Activated CD8-positive, alpha-beta memory T cell treated with anti-CD3 and anti-CD28 coated beads, Interleukin-2, amount 50 U/mL, for 4 hours (primary cell): ENCODE data around the gene CAMKMT.

Experiments
- DNase-seq: peaks from one replicate; pipeline ENCODE4 v3.0.0-alpha.2; 2020

The CAMKMT gene

DNA sequence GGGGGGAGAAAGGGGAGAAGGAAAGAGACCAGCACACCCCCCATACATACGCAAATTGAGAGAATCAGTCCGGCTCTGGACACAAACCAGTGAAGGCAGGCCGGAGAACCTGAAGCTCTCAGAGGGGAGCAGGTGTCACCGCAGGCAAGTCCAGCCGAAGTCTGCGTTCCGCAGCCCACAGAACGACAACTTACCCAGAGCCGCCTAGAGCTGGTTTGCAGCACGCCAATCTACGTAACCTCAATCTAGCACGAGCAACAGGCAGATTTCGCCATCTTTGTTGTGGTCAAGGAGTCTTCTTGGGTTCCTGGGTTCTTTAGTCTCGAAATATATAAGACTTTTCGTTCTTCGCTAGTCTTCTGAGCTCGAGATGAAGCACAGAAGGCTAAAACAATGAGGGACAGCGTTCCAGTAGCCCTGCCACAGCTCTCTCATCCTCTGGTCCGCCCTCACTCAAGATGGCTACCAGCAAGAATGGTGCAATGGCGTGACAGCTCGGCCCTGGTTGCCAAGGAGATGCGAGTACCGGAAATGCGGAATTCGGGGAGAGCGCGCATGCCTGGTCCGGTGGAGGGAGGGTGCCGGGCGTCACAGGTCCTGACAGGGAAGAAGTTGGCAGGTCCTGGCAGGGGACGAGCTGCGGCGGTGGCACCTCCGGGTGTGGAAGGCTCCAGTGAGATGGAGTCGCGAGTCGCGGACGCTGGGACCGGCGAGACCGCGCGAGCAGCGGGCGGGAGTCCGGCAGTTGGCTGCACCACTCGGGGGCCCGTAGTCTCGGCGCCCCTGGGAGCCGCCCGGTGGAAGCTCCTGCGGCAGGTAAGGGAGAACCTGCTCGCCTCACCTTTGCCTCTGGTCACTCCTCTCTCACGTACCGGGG is at the start of gene CAMKMT, which contains the start of gene PREPL:
Gene CAMKMT (plus strand): TSS at position 618 of the 877 bp plus-strand sequence.
Gene PREPL (minus strand): TSS at position 165 of the 877 bp plus-strand sequence. CDS start 15,152 bp downstream, outside the sequence.
- DNase-seq, result peak; percentile 98

DNA sequence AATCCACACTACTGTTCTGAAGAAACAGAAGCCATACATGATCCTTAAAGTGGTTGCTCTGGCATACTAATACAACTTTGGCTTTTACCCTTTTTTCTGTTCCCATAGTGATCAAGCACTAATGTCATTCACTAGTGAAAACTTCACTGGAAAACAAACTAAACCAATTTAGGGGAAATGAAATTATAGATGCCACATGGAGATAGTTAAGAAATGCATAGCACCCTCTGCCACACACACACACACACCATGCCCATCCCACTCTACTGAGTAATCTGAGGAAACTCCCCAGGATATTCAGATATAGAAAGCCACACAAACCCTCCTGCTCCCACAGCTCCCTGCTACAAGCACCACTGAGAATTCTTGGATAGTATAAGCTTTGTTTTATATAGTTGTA is 47.4 kb upstream of the CAMKMT start:
- DNase-seq, result no peak

GRCh38 chr2:44315945-44316344 is 45.8 kb upstream of the CAMKMT start:
- DNase-seq, result no peak

GRCh38 chr2:44320832-44321231 is 40.9 kb upstream of the CAMKMT start:
- no peak for DNase-seq

DNA sequence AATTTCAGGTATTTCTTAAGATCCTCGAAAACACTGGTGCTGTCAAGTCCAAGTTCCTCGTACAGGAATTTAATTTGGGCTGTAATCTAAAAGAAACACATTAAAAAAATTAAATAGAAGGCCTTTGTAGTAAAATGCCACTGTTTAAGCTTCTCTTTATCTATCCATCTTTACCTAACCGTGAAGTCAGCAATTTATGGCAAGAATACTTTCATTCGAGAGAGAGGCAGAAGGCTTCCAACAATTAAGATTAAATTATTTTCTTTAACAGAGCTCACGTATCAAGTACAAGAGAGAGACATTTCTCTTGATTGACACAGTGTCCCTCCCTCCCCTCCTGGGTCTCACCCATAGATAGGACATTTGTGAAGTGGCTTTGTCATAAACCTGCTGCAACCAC is 40.4 kb upstream of the CAMKMT start:
- DNase-seq, result no peak

- DNase-seq, result no peak
These were observed 36.7 kb upstream of the CAMKMT start for GRCh38 chr2:44324971-44325426.

- no peak for DNase-seq
These were observed 35.9 kb upstream of the CAMKMT start for GRCh38 chr2:44325897-44326296.

DNA sequence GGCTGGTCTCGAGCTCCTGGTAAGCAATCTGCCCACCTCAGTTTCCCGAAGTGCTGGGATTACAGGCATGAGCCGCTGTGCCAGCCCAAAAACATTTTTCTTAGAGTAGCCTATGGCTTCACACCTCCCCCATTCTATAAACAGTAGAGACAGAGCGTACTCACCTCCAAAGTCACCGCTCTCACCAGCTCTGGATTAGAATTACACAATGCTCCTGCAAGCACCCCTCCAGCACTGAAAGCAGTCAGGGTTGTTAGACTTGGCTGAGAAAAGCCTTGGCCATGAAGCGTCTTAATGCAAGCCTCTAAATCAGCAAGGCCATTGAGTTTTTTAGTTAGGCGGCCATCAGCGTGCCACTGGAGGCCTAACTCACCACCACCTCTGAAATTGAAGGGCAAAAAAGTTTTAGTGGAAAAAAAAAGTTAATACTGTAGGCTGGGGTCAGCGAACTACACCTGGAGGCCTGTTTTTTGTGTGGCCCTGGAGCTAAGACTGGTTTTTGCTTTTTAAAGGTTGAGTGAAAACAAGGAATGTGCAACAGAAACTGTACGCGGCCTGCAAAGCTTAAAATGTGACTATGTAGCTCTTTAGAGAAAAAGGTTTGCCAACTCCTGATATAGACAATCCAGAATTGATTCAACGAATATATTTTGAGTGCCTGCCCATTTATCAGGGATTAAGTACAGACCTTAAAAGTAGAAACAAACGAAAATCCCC is 35.0 kb upstream of the CAMKMT start:
- DNase-seq, result no peak

DNA sequence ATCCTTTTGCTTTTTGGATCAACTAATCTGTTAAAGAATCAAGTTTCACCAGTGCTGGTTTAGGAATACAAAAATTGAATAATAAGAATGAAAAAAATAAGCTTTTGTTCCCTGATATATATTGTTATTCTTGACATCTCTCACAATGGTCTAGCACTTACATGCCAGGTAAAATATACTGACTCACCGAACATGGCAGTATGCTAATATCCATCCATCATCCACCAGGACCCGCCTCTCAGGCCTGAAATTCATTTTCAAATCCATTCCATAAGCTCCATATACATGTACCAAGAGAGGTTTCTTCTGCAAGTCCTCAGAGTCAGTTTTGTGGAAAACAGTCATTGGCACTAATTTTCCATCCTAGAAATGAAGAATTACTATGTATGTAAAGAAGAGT is 33.0 kb upstream of the CAMKMT start:
- DNase-seq, result no peak

- DNase-seq, result no peak
These were observed 32.4 kb upstream of the CAMKMT start for GRCh38 chr2:44329343-44329742.

- no peak for DNase-seq
These were observed 30.9 kb upstream of the CAMKMT start for GRCh38 chr2:44330801-44331200.

- no peak for DNase-seq
These were observed 27.8 kb upstream of the CAMKMT start for GRCh38 chr2:44333994-44334393.

GRCh38 chr2:44335806-44336538 is 25.8 kb upstream of the CAMKMT start:
- no peak for DNase-seq

DNA sequence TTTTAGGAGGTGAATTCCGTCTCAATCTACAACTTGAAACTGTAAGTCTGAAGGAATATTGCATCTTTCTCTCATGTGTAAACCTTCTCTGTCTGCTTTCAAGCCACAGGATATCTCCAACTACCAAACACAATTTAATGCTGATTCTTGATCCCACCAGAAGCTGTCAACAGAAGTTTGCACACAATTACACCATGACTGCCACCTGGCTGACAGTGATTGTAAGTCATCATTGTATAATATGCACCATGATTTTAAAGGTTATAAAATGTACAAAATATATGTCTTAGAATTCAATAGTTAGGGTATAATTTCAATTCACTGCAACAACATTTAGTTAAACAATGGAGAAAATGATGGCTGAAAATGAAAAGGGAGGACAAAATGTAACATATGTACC is 18.9 kb upstream of the CAMKMT start:
- DNase-seq, result no peak

- DNase-seq, result no peak
These were observed 14.2 kb upstream of the CAMKMT start for GRCh38 chr2:44347526-44347925.

DNA sequence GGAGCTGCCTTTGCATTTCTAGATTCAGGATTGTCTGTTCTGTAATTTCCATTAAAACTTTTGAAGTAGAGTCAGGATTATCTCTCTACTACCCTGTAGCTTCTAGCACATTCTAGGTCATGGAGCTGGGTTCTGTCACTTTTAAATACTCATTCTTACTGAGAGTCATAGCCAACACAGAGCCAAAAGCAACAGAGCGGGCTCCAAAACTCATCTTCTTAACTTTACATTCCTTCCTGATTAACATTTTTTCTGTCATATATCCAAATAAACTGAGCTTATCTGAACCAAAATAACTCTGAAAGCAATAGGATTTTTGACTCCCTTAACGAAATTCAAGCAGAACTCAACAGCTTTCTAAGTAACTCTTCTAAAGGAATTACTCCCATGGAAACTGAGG is 13.3 kb upstream of the CAMKMT start:
- no peak for DNase-seq

- no peak for DNase-seq
These were observed 12.2 kb upstream of the CAMKMT start for GRCh38 chr2:44349506-44349905.

GRCh38 chr2:44351088-44351487 is 10.7 kb upstream of the CAMKMT start:
- DNase-seq, result no peak

GRCh38 chr2:44351676-44352075 is 10.1 kb upstream of the CAMKMT start:
- DNase-seq, result no peak

DNA sequence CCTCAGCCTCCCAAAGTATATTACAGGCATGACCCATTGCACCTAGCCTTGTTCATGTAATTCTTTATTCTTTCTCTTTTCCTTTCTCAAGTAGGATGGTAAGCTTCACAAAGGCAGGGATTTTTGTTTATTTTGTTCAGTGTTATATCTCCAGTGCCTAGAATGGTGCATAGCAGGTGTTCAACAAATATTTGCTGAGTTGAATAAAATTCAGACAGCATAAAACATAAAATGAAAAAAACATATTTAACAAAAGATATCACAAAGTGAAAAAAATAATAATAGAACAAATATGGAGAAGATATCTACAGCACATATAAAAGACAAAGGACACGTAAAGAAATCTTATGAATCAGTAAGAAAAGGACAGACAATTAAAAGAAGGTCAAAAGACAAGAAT is 9.2 kb upstream of the CAMKMT start:
- DNase-seq, result no peak

GRCh38 chr2:44354761-44355160 is 7.0 kb upstream of the CAMKMT start:
- no peak for DNase-seq

GRCh38 chr2:44358503-44358902 is 3.2 kb upstream of the CAMKMT start:
- DNase-seq, result peak; percentile 50

DNA sequence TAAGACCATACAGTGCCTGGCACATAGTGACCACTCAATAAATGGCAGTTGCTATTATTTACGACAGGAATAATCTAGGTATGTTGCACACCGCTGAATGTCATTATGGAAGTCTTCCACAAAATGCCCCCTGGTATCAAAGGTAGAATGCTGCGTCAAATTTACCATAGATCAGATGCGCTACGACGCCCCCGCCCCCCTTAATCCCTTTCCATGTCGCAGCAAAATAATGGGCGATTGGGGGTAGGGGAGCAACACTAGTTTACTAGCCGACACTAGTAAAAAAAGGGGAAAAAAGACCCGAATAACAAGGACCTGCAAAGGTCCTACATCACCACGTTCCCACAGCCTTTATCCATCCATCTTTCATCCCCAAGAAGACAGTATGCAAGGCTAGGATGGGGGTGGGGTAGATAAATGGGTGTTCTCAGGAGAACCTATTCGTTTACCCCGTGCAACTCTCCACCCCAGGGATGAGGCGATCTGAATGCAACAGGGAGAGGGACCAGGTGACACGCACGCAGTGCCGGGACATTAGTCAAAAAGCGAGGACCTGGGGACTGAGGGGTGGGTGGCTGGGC is 908 bp upstream of the CAMKMT start:
- DNase-seq, result no peak
